BJ (cell line): ENCODE data around the gene GYPB. TPM values are rescaled to one million over a fixed set of nuclear protein-coding genes. Genes with fewer than 3 reads are reported as not detected.
"Not testable (repeated sequence)": the region's sequence is repeated elsewhere in the genome, so short reads cannot be mapped to it uniquely, and the experiment has no call there.

Experiments used
- CTCF ChIA-PET: fragments of 350-600 bp; formaldehyde crosslinking; extraction: SDS; loops from one replicate; lab custom pipeline; 2021; ENCODE audit warnings: antibody characterized with exemption, inconsistent platforms; lab: Yijun Ruan, JAX
- POLR2A ChIA-PET: fragments of 300-600 bp; sonication (Branson Sonifier 250); formaldehyde crosslinking; extraction: SDS; loops from one replicate; lab custom pipeline; 2021; ENCODE audit warnings: antibody characterized with exemption; lab: Charles Lee
- DNase-seq: peaks from one replicate; pipeline ENCODE4 v3.0.0-alpha.2; 2011; ENCODE audit warnings: low read depth
- H3K27me3 ChIP-seq: 2 replicates; pipeline ENCODE4 v1.6.0; 2011; ENCODE audit warnings: low read length; ENCODE audit not compliant: control insufficient read depth, insufficient read depth
- H3K36me3 ChIP-seq: 2 replicates; pipeline ENCODE4 v1.5.1; 2011; ENCODE audit warnings: low read length; ENCODE audit not compliant: control insufficient read depth, insufficient read depth
- H3K4me3 ChIP-seq: 2 replicates; pipeline ENCODE4 v1.5.1; 2011; ENCODE audit warnings: low read depth, mild to moderate bottlenecking, control low read depth, low read length
- CTCF ChIP-seq: IDR thresholded peaks from 2 replicates; pipeline ENCODE4 v1.5.1; 2011; ENCODE audit warnings: low read depth, mild to moderate bottlenecking, control low read depth, inconsistent platforms, low read length, moderate library complexity; ENCODE audit not compliant: insufficient read depth
- polyA plus RNA-seq: library from polyadenylated mRNA; depleted of rRNA; stranded (reverse); fragments of >200 nt; gene quantifications from 2 replicates; pipeline ENCODE4 v1.2.3, GENCODE V29; 2011

The GYPB gene
- polyA plus RNA-seq, 1 experiment = not detected

- CTCF ChIA-PET, POLR2A ChIA-PET: not testable (repeated sequence)
These were observed 28.5 kb downstream of the GYPB start for GRCh38 chr4:143990717-143991116.

GRCh38 chr4:143986180-143986579, 33.0 kb downstream of the GYPB start:
- CTCF ChIA-PET = interaction anchor here (1.2 kb wide), 1 partner anchor 35 kb away, joined by 3 read pairs; no protein-coding TSS in a partner anchor
- DNase-seq = no peak
- H3K27me3 ChIP-seq = no peaks in the 10 kb centered on the region
- H3K36me3 ChIP-seq = no peaks in the 10 kb centered on the region
- POLR2A ChIA-PET = no interaction called here
- no peak for TF ChIP-seq CTCF
- no peak overlapping the region for H3K4me3 ChIP-seq

More at GRCh38 chr4:143990717-143991116, 28.5 kb downstream of the GYPB start:
- not testable (repeated sequence) for H3K4me3 ChIP-seq, DNase-seq, H3K36me3 ChIP-seq, H3K27me3 ChIP-seq

- H3K4me3 ChIP-seq, POLR2A ChIA-PET, H3K36me3 ChIP-seq, H3K27me3 ChIP-seq, DNase-seq: not testable (repeated sequence)
- peak; percentile 17; the same call in 1 of the 2 replicates for TF ChIP-seq CTCF
- CTCF ChIA-PET = interaction anchor here (0.8 kb wide), 1 partner anchor 449 kb away, joined by 4 read pairs; no protein-coding TSS in a partner anchor
These were observed 38.4 kb downstream of the GYPB start for GRCh38 chr4:143980776-143981175.

- H3K27me3 ChIP-seq, H3K4me3 ChIP-seq, POLR2A ChIA-PET, CTCF ChIA-PET, H3K36me3 ChIP-seq, DNase-seq: not testable (repeated sequence)
These were observed 43.7 kb downstream of the GYPB start for GRCh38 chr4:143975527-143975926.

GRCh38 chr4:143974021-143974420, 45.2 kb downstream of the GYPB start:
- CTCF ChIA-PET, DNase-seq, H3K27me3 ChIP-seq, H3K4me3 ChIP-seq, H3K36me3 ChIP-seq, POLR2A ChIA-PET: not testable (repeated sequence)

- POLR2A ChIA-PET = no interaction called here
- Histone ChIP-seq H3K36me3 (no peaks in the 10 kb centered on the region), H3K4me3 (no peak overlapping the region), H3K27me3 (no peaks in the 10 kb centered on the region)
- CTCF ChIA-PET = no interaction called here
- TF ChIP-seq CTCF = no peak
- no peak for DNase-seq
These were observed 58.1 kb downstream of the GYPB start for GRCh38 chr4:143961075-143961474.

GRCh38 chr4:143955306-143955705, 63.9 kb downstream of the GYPB start:
- DNase-seq, POLR2A ChIA-PET, H3K36me3 ChIP-seq, H3K4me3 ChIP-seq, H3K27me3 ChIP-seq, CTCF ChIA-PET: not testable (repeated sequence)

- H3K27me3 ChIP-seq, POLR2A ChIA-PET, CTCF ChIA-PET, H3K4me3 ChIP-seq, H3K36me3 ChIP-seq, DNase-seq: not testable (repeated sequence)
These were observed 67.7 kb downstream of the GYPB start for GRCh38 chr4:143951458-143951972.

- H3K27me3 ChIP-seq, POLR2A ChIA-PET, H3K4me3 ChIP-seq, CTCF ChIA-PET, DNase-seq, H3K36me3 ChIP-seq: not testable (repeated sequence)
These were observed 68.2 kb downstream of the GYPB start for GRCh38 chr4:143950967-143951366.

- H3K4me3 ChIP-seq, H3K36me3 ChIP-seq, POLR2A ChIA-PET, DNase-seq, CTCF ChIA-PET, H3K27me3 ChIP-seq: not testable (repeated sequence)
These were observed 69.0 kb downstream of the GYPB start for GRCh38 chr4:143950185-143950584.
